HG03175 (cell line): ENCODE data around the gene RIC8B.
"Not testable (repeated sequence)": the region's sequence is repeated elsewhere in the genome, so short reads cannot be mapped to it uniquely, and the experiment has no call there.

ENCODE experiments used
- ATAC-seq: cut with Tn5 transposase; IDR thresholded peaks from one replicate; pipeline ENCODE4 v1.9.1; 2021; ENCODE audit warnings: mild to moderate bottlenecking, moderate library complexity; ENCODE audit not compliant: unreplicated experiment

The RIC8B gene

GRCh38 chr12:106774005-106774807 is at the start of gene RIC8B:
Gene RIC8B, plus strand, starts transcription at chr12:106774682. Its CDS starts 64 bp downstream, at chr12:106774746.
- peak; percentile 87 for ATAC-seq

GRCh38 chr12:106724934-106725333 is 49.5 kb upstream of the RIC8B start:
- ATAC-seq, result no peak

- ATAC-seq, result not testable (repeated sequence)
These were observed 47.8 kb upstream of the RIC8B start for GRCh38 chr12:106726603-106727202.

DNA sequence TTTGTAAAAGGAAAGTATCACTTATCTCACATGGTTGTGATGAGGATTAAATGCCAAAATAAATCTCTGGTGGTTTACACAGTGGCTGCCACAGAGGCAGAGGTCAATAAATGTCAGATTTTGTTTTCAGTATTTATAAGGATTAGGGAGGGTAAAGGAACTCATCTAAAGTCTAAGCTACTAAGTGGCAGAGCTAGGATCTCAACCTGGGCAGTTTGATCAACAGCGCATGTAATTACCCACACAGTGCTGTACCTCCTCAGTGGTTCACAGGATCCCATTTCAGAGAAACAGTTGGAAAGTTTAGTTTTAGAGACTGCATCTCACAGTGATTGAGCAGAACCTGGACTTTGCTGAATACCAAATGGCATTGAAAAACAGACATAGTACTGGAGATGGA is 44.9 kb upstream of the RIC8B start:
- no peak for ATAC-seq

DNA sequence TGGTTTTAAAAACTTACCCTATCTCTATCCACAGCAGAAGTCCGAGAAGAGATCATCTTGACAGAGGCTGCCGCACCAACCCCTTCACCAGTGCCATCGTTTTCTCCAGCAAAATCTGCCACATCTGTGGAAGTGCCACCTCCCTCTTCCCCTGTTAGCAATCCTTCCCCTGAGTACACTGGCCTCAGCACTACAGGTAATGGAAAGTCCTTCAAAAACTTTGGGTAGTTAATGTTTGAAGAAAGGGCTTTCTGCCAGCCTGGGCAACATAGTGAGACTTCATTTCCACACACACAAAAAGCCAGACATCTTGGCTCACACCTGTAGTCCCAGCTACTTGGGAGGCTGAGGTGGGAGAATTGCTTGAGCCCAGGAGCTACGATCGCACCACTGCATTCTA is 41.6 kb upstream of the RIC8B start:
- ATAC-seq, result no peak

DNA sequence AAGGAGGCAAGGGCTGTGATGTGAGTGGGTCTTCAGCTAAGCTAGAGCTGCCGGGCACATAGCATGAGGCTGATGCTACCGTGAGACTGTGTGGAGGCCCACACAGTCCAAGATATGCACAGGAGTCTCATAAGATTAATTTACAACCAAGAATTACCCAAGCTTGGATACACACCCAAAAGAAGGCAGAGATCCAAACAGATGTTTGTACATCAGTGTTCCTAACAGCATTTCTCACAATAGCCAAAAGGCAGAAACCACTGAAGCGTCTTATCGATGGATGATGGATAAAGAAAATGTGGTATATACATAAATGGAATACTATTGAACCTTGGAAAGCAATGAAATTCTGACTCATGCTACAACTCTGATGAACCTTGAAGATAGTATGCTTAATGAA is 40.8 kb upstream of the RIC8B start:
- no peak for ATAC-seq

DNA sequence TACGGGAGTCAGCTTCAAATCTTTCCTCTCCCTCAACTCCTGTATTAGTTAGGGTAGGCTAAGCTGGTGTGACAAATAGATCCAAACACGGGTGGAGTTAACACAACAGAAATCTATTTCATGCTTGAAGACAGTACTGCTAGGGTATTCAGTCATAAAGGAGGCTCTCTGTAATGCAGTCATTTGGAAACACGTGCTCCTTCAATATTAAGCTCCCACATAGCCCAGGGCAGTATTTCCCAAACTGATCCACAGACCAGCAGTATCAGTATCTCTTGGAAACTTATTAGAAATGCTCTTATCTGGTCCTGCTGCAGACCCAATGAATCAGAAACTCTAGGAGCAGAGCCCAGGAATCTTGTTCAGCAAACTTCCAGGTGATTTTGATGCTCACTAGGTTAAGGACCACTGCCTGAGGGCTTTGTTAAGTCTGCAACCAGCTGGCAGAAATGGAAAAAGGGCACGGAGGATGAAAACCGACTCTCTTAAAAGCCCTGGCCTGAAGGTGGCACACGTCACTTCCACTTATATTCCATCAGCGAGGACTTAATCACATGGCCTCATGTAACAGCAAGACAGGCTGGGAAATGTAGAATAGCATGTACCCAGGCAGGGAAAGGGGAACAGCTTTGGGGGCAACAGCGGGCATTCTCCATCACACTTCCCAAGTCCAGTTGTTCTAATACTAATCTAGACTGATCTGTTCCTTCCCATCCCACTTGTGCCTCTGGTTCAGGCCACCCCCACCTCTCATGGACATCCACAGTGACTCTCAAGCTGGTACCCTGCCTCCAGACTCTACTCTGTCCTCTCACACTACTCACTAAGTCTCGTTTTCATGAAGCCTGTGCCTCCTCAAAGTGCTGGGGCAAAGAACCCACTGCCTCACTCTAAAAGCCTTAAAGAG is 38.2 kb upstream of the RIC8B start:
- no peak for ATAC-seq

- ATAC-seq, result no peak
These were observed 35.2 kb upstream of the RIC8B start for GRCh38 chr12:106739318-106739717.

- no peak for ATAC-seq
These were observed 34.5 kb upstream of the RIC8B start for GRCh38 chr12:106739815-106740530.

- ATAC-seq, result no peak
These were observed 33.7 kb upstream of the RIC8B start for GRCh38 chr12:106740818-106741217.

DNA sequence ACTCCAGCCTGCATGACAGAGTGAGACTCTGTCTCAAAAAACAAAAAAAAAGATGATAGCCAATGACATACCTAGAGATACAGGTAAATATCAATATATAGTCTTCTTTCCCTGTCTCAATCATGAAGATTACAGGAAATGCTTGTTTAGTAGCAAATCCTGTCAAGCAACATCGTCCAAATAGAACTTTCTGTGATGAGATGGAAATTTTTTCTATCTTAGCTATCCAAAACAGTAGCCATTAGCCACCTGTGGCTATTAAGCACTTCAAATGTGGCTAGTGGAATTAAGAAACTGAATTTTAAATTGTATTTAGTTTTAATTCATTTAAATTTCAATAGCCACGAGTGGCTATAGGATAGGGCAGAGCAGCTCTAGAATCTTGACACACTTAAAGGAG is 33.2 kb upstream of the RIC8B start:
- ATAC-seq, result no peak

GRCh38 chr12:106743270-106743988 is 31.1 kb upstream of the RIC8B start:
- ATAC-seq, result no peak

DNA sequence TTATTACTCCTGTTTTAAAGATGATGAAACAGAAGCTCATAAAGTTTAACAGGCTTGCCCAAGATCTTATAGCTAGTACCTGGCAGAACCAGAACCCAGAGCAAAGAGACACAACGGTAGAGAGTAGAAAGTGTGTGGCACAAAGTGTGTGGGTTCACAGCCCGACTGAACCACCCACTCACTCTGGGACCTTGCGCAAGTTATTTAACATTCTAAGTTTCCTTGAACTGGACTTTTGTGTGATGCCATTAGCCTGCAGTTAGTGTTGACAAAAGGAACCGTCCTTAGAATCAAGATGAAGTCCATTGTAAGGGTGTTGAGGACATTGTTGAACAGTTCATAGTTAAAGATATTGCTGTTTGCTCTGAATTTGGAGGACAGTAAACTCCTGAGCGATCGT is 29.9 kb upstream of the RIC8B start:
- ATAC-seq, result no peak

DNA sequence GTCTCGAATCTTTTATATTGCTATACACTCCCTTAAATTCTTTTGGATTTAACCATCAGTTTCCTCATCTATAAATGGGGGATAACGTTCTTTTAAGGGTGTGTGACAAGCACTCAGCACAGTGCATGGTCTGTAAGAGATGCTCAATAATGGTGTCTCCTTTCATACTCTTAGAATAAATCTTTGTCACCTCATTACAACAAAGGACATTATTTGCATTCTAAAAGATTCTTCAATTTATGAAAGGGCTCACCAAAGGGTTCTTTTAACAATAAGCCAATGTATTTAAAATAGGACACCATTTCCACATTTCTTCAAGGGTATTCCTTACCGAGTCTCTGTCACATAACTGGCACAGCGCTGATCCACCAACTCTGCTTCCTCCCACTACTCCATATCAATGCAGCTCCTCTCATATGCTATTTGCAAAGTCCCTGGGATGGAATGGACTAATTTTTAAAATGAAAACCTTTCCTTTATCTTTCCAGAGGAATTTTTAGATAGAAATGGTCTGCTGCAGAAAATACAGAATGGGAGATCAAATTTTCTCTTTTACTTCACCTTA is 29.2 kb upstream of the RIC8B start:
- ATAC-seq, result no peak

DNA sequence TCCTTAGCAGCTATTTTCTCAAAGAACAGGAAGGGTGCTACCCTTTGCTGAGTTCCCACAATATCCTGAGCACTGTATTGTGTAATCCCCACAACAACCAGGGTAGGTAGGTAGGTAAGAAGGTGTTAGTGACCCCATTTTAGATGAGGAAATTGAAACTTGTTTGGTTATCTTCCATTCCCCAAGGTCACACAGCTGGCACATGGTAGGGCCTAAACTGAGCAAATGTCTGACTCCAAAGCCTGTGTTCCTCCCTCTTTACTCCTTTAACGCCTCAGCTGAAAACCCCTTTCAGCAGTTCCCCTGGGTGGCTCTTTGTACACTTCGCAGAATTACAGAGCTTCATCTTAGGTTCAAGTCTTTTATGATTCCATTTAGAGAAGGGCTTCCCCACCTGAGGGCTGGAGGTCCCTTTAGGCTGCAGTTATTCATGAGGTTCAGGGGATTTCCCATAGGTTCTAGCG is 26.5 kb upstream of the RIC8B start:
- no peak for ATAC-seq

GRCh38 chr12:106750524-106750923 is 24.0 kb upstream of the RIC8B start:
- ATAC-seq, result no peak

GRCh38 chr12:106753526-106753925 is 21.0 kb upstream of the RIC8B start:
- peak; percentile 97 for ATAC-seq

GRCh38 chr12:106754331-106754730 is 20.2 kb upstream of the RIC8B start:
- ATAC-seq, result no peak

GRCh38 chr12:106757623-106758348 is 16.7 kb upstream of the RIC8B start:
- no peak for ATAC-seq
